Liver (tissue), 3 donors: Measurements from ENCODE around the gene DUSP8.
"Not testable (repeated sequence)": the region's sequence is repeated elsewhere in the genome, so short reads cannot be mapped to it uniquely, and the experiment has no call there.

Experiments
- EGR1 ChIP-seq, 2 donors: IDR thresholded peaks; 2 replicates each; pipeline ENCODE4 v1.6.1; 2016 to 2018; ENCODE audit warnings: antibody characterized with exemption in 2 of 2, low read depth in 2 of 2
- GABPA ChIP-seq, 2 donors: IDR thresholded peaks in 1 of 2; conservative IDR thresholded peaks in 1 of 2; 2 replicates each; pipeline ENCODE4 v1.6.1; 2016; ENCODE audit warnings: antibody characterized with exemption in 2 of 2, mild to moderate bottlenecking in 1 of 2, moderate library complexity in 1 of 2
- HNF4G ChIP-seq: IDR thresholded peaks from 2 replicates; pipeline ENCODE4 v1.6.1; 2016; ENCODE audit warnings: antibody characterized with exemption
- SP1 ChIP-seq: IDR thresholded peaks from 2 replicates; pipeline ENCODE4 v1.6.1; 2018; ENCODE audit warnings: antibody characterized with exemption, mild to moderate bottlenecking
- YY1 ChIP-seq: IDR thresholded peaks from 2 replicates; pipeline ENCODE4 v1.6.1; 2016; ENCODE audit warnings: antibody characterized with exemption, mild to moderate bottlenecking
- TF ChIP-seq, protein P1 (sequence below): fragments of 150-350 bp; IDR thresholded peaks from 2 replicates; pipeline ENCODE4 v1.5.1; 2017; ENCODE audit warnings: improper control_type of control experiment, low read depth, low read length; ENCODE audit not compliant: missing input control
- TF ChIP-seq, protein P2 (sequence below): IDR thresholded peaks from 2 replicates; pipeline ENCODE4 v1.6.1; 2016; ENCODE audit warnings: antibody characterized with exemption
- donor health status: healthy.
- donor health status: healthy.

DNA sequence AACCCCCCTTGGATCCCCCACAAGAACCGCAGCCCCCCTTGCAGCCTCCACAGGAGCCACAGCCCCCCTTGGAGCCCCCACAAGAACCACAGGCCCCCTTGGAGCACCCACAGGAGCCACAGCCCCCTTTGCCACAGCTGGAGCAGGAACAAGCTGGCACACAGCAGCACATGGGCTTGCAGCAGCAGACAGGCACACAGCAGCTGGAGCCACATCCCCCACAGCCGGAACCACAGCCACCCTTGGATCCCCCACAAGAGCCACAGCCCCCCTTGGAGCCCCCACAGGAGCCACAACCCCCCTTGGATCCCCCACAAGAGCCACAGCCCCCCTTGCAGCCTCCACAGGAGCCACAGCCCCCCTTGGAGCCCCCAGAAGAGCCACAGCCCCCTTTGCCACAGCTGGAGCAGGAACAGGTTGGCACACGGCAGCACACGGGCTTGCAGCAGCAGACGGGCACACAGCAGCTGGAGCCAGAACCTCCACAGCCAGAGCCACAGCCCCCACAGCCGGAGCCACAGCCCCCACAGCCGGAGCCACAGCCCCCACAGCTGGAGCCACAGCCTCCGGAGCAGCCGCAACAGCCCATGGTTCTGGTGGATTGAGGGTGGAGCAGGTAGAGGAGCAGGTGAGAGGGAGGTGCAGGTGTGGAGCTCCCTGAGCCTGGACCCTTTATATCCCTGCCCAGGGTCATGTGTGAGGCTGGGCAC, 12.7 kb upstream of the DUSP8 start, which contains the start of gene KRTAP5-1:
- TF ChIP-seq GABPA (IDR thresholded peaks at IDR 0.05 in 1 of 2, conservative IDR thresholded peaks at IDR 0.05 in 1 of 2); EGR1 (IDR thresholded peaks at IDR 0.05; ENCODE audit: low read depth in 2 of 2); SP1; YY1; HNF4G: not testable (repeated sequence)
- TF ChIP-seq, protein P1, sequence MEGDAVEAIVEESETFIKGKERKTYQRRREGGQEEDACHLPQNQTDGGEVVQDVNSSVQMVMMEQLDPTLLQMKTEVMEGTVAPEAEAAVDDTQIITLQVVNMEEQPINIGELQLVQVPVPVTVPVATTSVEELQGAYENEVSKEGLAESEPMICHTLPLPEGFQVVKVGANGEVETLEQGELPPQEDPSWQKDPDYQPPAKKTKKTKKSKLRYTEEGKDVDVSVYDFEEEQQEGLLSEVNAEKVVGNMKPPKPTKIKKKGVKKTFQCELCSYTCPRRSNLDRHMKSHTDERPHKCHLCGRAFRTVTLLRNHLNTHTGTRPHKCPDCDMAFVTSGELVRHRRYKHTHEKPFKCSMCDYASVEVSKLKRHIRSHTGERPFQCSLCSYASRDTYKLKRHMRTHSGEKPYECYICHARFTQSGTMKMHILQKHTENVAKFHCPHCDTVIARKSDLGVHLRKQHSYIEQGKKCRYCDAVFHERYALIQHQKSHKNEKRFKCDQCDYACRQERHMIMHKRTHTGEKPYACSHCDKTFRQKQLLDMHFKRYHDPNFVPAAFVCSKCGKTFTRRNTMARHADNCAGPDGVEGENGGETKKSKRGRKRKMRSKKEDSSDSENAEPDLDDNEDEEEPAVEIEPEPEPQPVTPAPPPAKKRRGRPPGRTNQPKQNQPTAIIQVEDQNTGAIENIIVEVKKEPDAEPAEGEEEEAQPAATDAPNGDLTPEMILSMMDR, result not testable (repeated sequence)
- TF ChIP-seq, protein P2, sequence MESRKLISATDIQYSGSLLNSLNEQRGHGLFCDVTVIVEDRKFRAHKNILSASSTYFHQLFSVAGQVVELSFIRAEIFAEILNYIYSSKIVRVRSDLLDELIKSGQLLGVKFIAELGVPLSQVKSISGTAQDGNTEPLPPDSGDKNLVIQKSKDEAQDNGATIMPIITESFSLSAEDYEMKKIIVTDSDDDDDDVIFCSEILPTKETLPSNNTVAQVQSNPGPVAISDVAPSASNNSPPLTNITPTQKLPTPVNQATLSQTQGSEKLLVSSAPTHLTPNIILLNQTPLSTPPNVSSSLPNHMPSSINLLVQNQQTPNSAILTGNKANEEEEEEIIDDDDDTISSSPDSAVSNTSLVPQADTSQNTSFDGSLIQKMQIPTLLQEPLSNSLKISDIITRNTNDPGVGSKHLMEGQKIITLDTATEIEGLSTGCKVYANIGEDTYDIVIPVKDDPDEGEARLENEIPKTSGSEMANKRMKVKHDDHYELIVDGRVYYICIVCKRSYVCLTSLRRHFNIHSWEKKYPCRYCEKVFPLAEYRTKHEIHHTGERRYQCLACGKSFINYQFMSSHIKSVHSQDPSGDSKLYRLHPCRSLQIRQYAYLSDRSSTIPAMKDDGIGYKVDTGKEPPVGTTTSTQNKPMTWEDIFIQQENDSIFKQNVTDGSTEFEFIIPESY, result not testable (repeated sequence)
